Renal cortex interstitium (tissue), 11 donors: ENCODE results near the gene SAMD4A. TPM values are rescaled to one million over a fixed set of nuclear protein-coding genes. Genes with fewer than 3 reads are reported as not detected.
A peak's percentile ranks its signal among the peaks of the same experiment; 100 is the strongest.

ENCODE experiments used
- DNase-seq, 11 donors: peaks; one replicate each; pipeline ENCODE4 v3.0.0-alpha.2; 2013; ENCODE audit warnings: low read depth in 9 of 11, low spot score in 4 of 11; ENCODE audit errors: extremely low read depth in 1 of 11
- polyA plus RNA-seq, 3 donors: library from polyadenylated mRNA; unstranded; fragments of 120-200 nt; gene quantifications; one replicate each; pipeline ENCODE4 v1.2.1, GENCODE V29; 2013; ENCODE audit not compliant: insufficient read length in 3 of 3

The SAMD4A gene
- polyA plus RNA-seq, 3 donors: 8.6 to 14.4 (median 10.1) TPM

DNA sequence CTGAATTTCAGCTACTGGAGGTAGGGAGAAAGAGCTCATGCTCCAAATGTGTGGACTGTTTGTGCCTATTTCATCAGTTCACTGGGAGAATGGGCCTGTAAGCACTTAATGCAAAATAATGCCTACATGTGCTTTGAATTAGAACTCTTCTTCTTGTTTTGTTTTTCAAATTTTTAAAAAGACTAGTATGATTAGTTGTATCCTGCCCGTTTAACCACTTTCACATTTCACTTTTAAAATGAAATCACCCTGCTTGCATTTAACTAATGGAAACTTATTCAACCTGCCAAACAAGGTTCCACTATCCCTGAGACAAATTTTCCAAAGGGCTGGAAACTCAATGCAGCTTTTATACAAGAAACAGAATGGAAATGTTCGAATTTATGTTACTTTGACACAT lies 79.7 kb downstream of the SAMD4A start:
- no peak for DNase-seq

- no peak for DNase-seq
Measured at GRCh38 chr14:54647378-54647777, 80.5 kb downstream of the SAMD4A start.

- DNase-seq: no peak
Measured at GRCh38 chr14:54649056-54649455, 82.1 kb downstream of the SAMD4A start.

GRCh38 chr14:54650331-54650958 lies 83.5 kb downstream of the SAMD4A start:
- DNase-seq: no peak

GRCh38 chr14:54650959-54651351 lies 84.0 kb downstream of the SAMD4A start:
- DNase-seq: no peak

DNA sequence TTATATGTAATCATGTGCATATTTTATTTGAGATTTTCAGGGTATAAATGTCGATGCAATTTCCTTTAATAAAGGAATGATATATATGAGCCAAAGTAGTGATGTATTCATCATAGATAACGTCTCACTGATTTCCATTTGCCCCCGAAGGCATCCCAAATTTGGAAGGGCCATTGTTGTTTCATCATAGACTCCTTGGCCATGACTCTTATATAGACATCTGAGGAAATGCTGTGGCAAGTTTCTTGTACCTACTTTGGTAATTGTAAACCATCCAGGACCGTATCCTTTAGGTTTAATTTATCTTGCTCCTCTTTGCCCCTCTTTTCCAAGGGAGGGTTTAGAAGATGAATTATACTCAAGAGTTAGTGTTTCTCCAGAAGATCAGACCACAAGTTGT lies 84.7 kb downstream of the SAMD4A start:
- DNase-seq: no peak

DNA sequence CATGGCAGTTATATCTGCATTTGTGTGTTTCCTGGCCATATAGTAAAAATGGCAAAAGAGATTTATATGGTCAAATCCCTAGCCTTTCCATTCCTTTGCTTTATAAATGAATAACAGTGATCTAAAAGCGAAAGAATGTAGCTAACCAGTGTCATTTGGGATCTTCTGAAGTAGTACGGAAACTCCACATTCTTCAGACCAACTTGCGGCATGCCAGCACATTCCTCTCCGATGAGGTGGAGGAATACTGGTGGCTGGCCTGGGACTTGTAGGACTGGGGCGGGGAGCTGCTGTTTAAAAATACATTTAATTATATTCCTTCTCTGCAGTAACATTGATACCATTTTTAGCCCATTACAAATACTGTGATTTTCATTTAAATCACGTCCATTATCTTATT lies 85.3 kb downstream of the SAMD4A start:
- DNase-seq: peak in 10 of 11 donors; percentile 47 to 90 (median 70)

- no peak for DNase-seq
Measured at GRCh38 chr14:54652605-54653052, 85.7 kb downstream of the SAMD4A start.

- peak in 1 of 11 donors; percentile 41 for DNase-seq
Measured at GRCh38 chr14:54653712-54654469, 87.0 kb downstream of the SAMD4A start.

- DNase-seq: no peak
Measured at GRCh38 chr14:54654605-54655004, 87.7 kb downstream of the SAMD4A start.

DNA sequence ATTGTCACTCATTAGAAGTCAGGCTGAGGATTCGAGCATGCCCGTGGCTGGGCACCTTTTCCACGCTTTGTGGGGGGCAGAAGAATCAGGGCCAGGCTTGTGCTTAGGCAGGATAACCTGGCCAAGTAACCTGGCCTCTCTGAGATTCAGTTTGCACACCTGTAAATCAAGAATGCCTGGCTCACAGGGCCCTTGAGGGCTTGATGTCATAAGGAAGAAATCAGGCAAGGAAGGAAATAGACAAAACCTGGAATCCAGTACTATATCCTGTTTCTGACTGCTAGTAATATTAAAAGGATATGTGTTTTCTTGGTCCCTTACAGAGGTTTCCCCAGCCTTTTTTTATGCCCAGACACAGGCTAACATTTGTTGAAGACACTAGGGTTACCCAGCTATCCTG lies 91.9 kb downstream of the SAMD4A start:
- DNase-seq: no peak

GRCh38 chr14:54659365-54659764 lies 92.4 kb downstream of the SAMD4A start:
- no peak for DNase-seq

DNA sequence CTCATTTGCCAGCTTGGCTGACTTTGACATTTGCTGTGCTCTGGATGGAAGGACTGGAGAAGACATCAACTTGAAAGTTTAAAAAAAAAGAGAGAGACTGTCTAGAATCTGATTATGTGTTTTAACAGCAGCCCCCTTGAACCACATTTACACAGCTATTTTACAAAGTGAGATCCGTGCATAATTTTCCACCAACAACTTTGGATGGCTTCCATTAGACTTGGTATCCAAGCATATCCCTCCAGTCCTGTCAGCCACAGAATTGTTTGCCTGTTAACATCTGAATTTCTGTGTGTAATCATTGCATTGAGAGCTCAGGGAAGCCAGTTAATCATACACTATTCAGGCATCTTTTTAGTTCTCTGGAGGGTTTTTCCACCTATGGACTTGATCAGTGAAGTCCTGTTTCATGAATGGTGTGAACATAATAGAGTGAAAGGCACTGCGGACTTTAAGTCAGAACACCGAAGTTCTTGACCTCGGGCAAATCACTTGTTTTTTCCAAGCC lies 93.7 kb downstream of the SAMD4A start:
- no peak for DNase-seq

GRCh38 chr14:54662491-54663133 lies 95.7 kb downstream of the SAMD4A start:
- DNase-seq: no peak

- no peak for DNase-seq
Measured at GRCh38 chr14:54664961-54665360, 98.0 kb downstream of the SAMD4A start.

GRCh38 chr14:54665946-54666345 lies 99.0 kb downstream of the SAMD4A start:
- DNase-seq: no peak

- DNase-seq: no peak
Measured at GRCh38 chr14:54667026-54667744, 100.3 kb downstream of the SAMD4A start.

GRCh38 chr14:54667764-54668163 lies 100.8 kb downstream of the SAMD4A start:
- DNase-seq: no peak
